Upper lobe of left lung (tissue), 6 donors: ENCODE measurements around the gene EBF4. TPM values are rescaled to one million over a fixed set of nuclear protein-coding genes. Genes with fewer than 3 reads are reported as not detected.
"Not testable (repeated sequence)": the region's sequence is repeated elsewhere in the genome, so short reads cannot be mapped to it uniquely, and the experiment has no call there.

Experiments used
- ATAC-seq, 2 donors: fragments of 200-7000 bp; cut with Tn5 transposase; one replicate each; pipeline ENCODE4 v1.9.1; 2022; ENCODE audit warnings: mild to moderate bottlenecking in 2 of 2, moderate library complexity in 2 of 2; ENCODE audit not compliant: low FRiP score in 2 of 2
- DNase-seq, 2 donors: peaks; one replicate each; pipeline ENCODE4 v3.0.0-alpha.2; 2019 to 2020
- H3K27ac ChIP-seq, 4 donors: fragments of 200-600 bp; sonication (generic); one replicate each; pipeline ENCODE4 v1.5.1; 2016 to 2019
- H3K27me3 ChIP-seq, 4 donors: fragments of 200-600 bp; sonication (generic); one replicate each; pipeline ENCODE4 v1.5.1; 2017 to 2019
- H3K36me3 ChIP-seq, 4 donors: fragments of 200-600 bp; sonication (generic); one replicate each; pipeline ENCODE4 v1.5.1; 2016 to 2019
- H3K4me1 ChIP-seq, 4 donors: fragments of 200-600 bp; sonication (generic); one replicate each; pipeline ENCODE4 v1.5.1; 2018 to 2019
- H3K4me3 ChIP-seq, 4 donors: fragments of 200-600 bp; sonication (generic); one replicate each; pipeline ENCODE4 v1.5.1; 2017 to 2019; ENCODE audit warnings: mild to moderate bottlenecking in 2 of 4, moderate library complexity in 1 of 4
- H3K9me3 ChIP-seq, 4 donors: fragments of 200-600 bp; sonication (generic); one replicate each; pipeline ENCODE4 v1.5.1; 2018 to 2019
- CTCF ChIP-seq, 6 experiments: fragments of 450-650 bp in 4 of 6; fragments of 200-600 bp in 2 of 6; sonication (generic) in 2 of 6; IDR thresholded peaks; one replicate each; pipeline ENCODE4 v1.5.1; 2016 to 2019; ENCODE audit warnings: antibody characterized with exemption in 6 of 6
- EP300 ChIP-seq, 4 donors: sonication (generic); formaldehyde crosslinking; IDR thresholded peaks; one replicate each; pipeline ENCODE4 v1.5.1; 2017; ENCODE audit warnings: antibody characterized with exemption in 4 of 4, control low read depth in 2 of 4
- POLR2A ChIP-seq, 4 donors: fragments of 450-650 bp; IDR thresholded peaks; one replicate each; pipeline ENCODE4 v1.5.1; 2016 to 2017; ENCODE audit warnings: antibody characterized with exemption in 4 of 4, mild to moderate bottlenecking in 2 of 4
- POLR2AphosphoS5 ChIP-seq, 2 donors: sonication (generic); formaldehyde crosslinking; IDR thresholded peaks; one replicate each; pipeline ENCODE4 v1.5.1; 2017; ENCODE audit warnings: antibody characterized with exemption in 2 of 2
- WGBS, 2 donors: methylation state at CpG; one replicate each; pipeline ENCODE4 v1.1.5; 2017 to 2018; 5-methylcytosine and 5-hydroxymethylcytosine counted together
- total RNA-seq, 6 donors: library from RNA; depleted of rRNA in 4 of 6; stranded (reverse); fragments of >200 nt in 4 of 6; gene quantifications; one replicate each; pipeline versions ENCODE4 v1.1.0 to v1.2.1, GENCODE V29; 2016 to 2021
- donor health status: DM: no; HTN: no; CAD: no; lungs with moderate emphysema.
- donor health status: DM: no; HTN: yes; CAD: no; lungs with severe emphysema.

EBF4 gene
- total RNA-seq, 6 donors from 2014 or later: 7.8 to 23.7 (median 12.9) TPM

GRCh38 chr20:2804852-2805688 lies 112.5 kb downstream of the EBF4 start:
- no peak overlapping the region for H3K4me3 ChIP-seq
- no peak overlapping the region for H3K27ac ChIP-seq
- H3K4me1 ChIP-seq: peaks cover 11 to 24% (median 12%) of the 10 kb centered on the region in 4 donors
- WGBS, 2 donors: 8 to 23% methylated on average over 15 to 36 of the region's 49 CpGs
- peak in 1 of 2 donors; percentile 63 for DNase-seq
- no peaks in the 10 kb centered on the region for H3K36me3 ChIP-seq
- ATAC-seq: peak in 1 of 2 donors; percentile 57
- H3K27me3 ChIP-seq: peaks cover 0 to 34% (median 12%) of the 10 kb centered on the region in 4 donors
- no peaks in the 10 kb centered on the region for H3K9me3 ChIP-seq
- TF ChIP-seq EP300 (IDR thresholded peaks at IDR 0.05) (no peak), CTCF (IDR thresholded peaks at IDR 0.05) (no peak), POLR2A (IDR thresholded peaks at IDR 0.05) (no peak)

- ATAC-seq (peak in 1 of 2 donors; percentile 21), DNase-seq (peak in 1 of 2 donors; percentile 83)
- H3K27me3 ChIP-seq: peaks cover 0 to 26% (median 9%) of the 10 kb centered on the region in 4 donors
These were observed 113.2 kb downstream of the EBF4 start for GRCh38 chr20:2805689-2806350.

GRCh38 chr20:2806351-2806701 lies 113.7 kb downstream of the EBF4 start:
- Histone ChIP-seq H3K27ac (no peak overlapping the region), H3K4me1 (peaks cover 0 to 11% (median 0%) of the 10 kb centered on the region in 4 donors), H3K36me3 (no peaks in the 10 kb centered on the region), H3K9me3 (no peaks in the 10 kb centered on the region), H3K27me3 (peaks cover 0 to 21% (median 7%) of the 10 kb centered on the region in 4 donors), H3K4me3 (no peak overlapping the region)
- DNase-seq: no peak
- TF ChIP-seq EP300 (IDR thresholded peaks at IDR 0.05) (no peak), CTCF (IDR thresholded peaks at IDR 0.05) (no peak), POLR2A (IDR thresholded peaks at IDR 0.05) (no peak), POLR2AphosphoS5 (IDR thresholded peaks at IDR 0.05) (no peak)
- WGBS, 2 donors: 59 to 61% methylated on average over 4 of the region's 4 CpGs
- ATAC-seq: no peak

More at GRCh38 chr20:2805689-2806350, 113.2 kb downstream of the EBF4 start:
- H3K9me3 ChIP-seq: no peaks in the 10 kb centered on the region
- no peak overlapping the region for H3K4me3 ChIP-seq
- H3K36me3 ChIP-seq: no peaks in the 10 kb centered on the region
- peaks cover 4 to 16% (median 4%) of the 10 kb centered on the region in 4 donors for H3K4me1 ChIP-seq
- no peak overlapping the region for H3K27ac ChIP-seq
- TF ChIP-seq CTCF (IDR thresholded peaks at IDR 0.05) (no peak), EP300 (IDR thresholded peaks at IDR 0.05) (no peak), POLR2A (IDR thresholded peaks at IDR 0.05) (no peak), POLR2AphosphoS5 (IDR thresholded peaks at IDR 0.05) (no peak)
- 37 to 45% methylated on average over 3 to 15 of the region's 22 CpGs for WGBS, 2 donors

- ATAC-seq (no peak), DNase-seq (peak in 1 of 2 donors; percentile 10)
- Histone ChIP-seq H3K27me3 (peaks cover 0 to 19% (median 7%) of the 10 kb centered on the region in 4 donors), H3K36me3 (no peaks in the 10 kb centered on the region), H3K9me3 (no peaks in the 10 kb centered on the region), H3K4me1 (peaks cover 0 to 10% (median 0%) of the 10 kb centered on the region in 4 donors), H3K27ac (no peak overlapping the region), H3K4me3 (no peak overlapping the region)
- no peak for TF ChIP-seq CTCF (IDR thresholded peaks at IDR 0.05)
- TF ChIP-seq EP300 (IDR thresholded peaks at IDR 0.05): no peak
- no peak for TF ChIP-seq POLR2AphosphoS5 (IDR thresholded peaks at IDR 0.05)
- TF ChIP-seq POLR2A (IDR thresholded peaks at IDR 0.05): no peak
- 77 to 84% methylated on average over 4 of the region's 4 CpGs for WGBS, 2 donors
These were observed 114.4 kb downstream of the EBF4 start for GRCh38 chr20:2807019-2807418.

GRCh38 chr20:2807929-2808328 lies 115.3 kb downstream of the EBF4 start:
- H3K36me3 ChIP-seq, DNase-seq, H3K4me3 ChIP-seq, H3K27ac ChIP-seq, H3K9me3 ChIP-seq, ATAC-seq: not testable (repeated sequence)
- WGBS, 2 donors: 82 to 93% methylated on average over 9 of the region's 9 CpGs
- Histone ChIP-seq H3K27me3 (peaks cover 0 to 19% (median 7%) of the 10 kb centered on the region in 4 donors), H3K4me1 (peaks cover 0 to 10% (median 0%) of the 10 kb centered on the region in 4 donors)
